ENCODE data around the gene ZMIZ1. TPM values are rescaled to one million over a fixed set of nuclear protein-coding genes. Genes with fewer than 3 reads are reported as not detected.

The ZMIZ1 gene
- total and polyA plus RNA-seq, 2 experiments from 2014 or later = 9.2 to 30.9 TPM

GRCh38 chr10:79313911-79314439 is 245.2 kb downstream of the ZMIZ1 start:
- no peak for TF ChIP-seq CREB1 (CRISPR knock-in tag; IDR thresholded peaks at IDR 0.05; ENCODE audit: low read depth)
- TF ChIP-seq, protein P1, sequence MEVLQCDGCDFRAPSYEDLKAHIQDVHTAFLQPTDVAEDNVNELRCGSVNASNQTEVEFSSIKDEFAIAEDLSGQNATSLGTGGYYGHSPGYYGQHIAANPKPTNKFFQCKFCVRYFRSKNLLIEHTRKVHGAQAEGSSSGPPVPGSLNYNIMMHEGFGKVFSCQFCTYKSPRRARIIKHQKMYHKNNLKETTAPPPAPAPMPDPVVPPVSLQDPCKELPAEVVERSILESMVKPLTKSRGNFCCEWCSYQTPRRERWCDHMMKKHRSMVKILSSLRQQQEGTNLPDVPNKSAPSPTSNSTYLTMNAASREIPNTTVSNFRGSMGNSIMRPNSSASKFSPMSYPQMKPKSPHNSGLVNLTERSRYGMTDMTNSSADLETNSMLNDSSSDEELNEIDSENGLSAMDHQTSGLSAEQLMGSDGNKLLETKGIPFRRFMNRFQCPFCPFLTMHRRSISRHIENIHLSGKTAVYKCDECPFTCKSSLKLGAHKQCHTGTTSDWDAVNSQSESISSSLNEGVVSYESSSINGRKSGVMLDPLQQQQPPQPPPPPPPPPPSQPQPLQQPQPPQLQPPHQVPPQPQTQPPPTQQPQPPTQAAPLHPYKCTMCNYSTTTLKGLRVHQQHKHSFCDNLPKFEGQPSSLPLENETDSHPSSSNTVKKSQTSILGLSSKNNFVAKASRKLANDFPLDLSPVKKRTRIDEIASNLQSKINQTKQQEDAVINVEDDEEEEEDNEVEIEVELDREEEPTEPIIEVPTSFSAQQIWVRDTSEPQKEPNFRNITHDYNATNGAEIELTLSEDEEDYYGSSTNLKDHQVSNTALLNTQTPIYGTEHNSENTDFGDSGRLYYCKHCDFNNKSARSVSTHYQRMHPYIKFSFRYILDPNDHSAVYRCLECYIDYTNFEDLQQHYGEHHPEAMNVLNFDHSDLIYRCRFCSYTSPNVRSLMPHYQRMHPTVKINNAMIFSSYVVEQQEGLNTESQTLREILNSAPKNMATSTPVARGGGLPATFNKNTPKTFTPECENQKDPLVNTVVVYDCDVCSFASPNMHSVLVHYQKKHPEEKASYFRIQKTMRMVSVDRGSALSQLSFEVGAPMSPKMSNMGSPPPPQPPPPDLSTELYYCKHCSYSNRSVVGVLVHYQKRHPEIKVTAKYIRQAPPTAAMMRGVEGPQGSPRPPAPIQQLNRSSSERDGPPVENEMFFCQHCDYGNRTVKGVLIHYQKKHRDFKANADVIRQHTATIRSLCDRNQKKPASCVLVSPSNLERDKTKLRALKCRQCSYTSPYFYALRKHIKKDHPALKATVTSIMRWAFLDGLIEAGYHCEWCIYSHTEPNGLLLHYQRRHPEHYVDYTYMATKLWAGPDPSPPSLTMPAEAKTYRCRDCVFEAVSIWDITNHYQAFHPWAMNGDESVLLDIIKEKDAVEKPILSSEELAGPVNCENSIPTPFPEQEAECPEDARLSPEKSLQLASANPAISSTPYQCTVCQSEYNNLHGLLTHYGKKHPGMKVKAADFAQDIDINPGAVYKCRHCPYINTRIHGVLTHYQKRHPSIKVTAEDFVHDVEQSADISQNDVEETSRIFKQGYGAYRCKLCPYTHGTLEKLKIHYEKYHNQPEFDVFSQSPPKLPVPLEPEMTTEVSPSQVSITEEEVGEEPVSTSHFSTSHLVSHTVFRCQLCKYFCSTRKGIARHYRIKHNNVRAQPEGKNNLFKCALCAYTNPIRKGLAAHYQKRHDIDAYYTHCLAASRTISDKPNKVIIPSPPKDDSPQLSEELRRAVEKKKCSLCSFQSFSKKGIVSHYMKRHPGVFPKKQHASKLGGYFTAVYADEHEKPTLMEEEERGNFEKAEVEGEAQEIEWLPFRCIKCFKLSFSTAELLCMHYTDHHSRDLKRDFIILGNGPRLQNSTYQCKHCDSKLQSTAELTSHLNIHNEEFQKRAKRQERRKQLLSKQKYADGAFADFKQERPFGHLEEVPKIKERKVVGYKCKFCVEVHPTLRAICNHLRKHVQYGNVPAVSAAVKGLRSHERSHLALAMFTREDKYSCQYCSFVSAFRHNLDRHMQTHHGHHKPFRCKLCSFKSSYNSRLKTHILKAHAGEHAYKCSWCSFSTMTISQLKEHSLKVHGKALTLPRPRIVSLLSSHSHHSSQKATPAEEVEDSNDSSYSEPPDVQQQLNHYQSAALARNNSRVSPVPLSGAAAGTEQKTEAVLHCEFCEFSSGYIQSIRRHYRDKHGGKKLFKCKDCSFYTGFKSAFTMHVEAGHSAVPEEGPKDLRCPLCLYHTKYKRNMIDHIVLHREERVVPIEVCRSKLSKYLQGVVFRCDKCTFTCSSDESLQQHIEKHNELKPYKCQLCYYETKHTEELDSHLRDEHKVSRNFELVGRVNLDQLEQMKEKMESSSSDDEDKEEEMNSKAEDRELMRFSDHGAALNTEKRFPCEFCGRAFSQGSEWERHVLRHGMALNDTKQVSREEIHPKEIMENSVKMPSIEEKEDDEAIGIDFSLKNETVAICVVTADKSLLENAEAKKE (CRISPR knock-in tag; IDR thresholded peaks at IDR 0.05) = no peak
- TF ChIP-seq, protein P2, sequence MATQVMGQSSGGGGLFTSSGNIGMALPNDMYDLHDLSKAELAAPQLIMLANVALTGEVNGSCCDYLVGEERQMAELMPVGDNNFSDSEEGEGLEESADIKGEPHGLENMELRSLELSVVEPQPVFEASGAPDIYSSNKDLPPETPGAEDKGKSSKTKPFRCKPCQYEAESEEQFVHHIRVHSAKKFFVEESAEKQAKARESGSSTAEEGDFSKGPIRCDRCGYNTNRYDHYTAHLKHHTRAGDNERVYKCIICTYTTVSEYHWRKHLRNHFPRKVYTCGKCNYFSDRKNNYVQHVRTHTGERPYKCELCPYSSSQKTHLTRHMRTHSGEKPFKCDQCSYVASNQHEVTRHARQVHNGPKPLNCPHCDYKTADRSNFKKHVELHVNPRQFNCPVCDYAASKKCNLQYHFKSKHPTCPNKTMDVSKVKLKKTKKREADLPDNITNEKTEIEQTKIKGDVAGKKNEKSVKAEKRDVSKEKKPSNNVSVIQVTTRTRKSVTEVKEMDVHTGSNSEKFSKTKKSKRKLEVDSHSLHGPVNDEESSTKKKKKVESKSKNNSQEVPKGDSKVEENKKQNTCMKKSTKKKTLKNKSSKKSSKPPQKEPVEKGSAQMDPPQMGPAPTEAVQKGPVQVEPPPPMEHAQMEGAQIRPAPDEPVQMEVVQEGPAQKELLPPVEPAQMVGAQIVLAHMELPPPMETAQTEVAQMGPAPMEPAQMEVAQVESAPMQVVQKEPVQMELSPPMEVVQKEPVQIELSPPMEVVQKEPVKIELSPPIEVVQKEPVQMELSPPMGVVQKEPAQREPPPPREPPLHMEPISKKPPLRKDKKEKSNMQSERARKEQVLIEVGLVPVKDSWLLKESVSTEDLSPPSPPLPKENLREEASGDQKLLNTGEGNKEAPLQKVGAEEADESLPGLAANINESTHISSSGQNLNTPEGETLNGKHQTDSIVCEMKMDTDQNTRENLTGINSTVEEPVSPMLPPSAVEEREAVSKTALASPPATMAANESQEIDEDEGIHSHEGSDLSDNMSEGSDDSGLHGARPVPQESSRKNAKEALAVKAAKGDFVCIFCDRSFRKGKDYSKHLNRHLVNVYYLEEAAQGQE (IDR thresholded peaks at IDR 0.05; ENCODE audit: unreplicated experiment) = no peak
- TF ChIP-seq EZH2 (IDR thresholded peaks at IDR 0.05; ENCODE audit: low read depth, unreplicated experiment) = no peak
- TF ChIP-seq NANOG (IDR thresholded peaks at IDR 0.05; ENCODE audit: borderline replicate concordance) = no peak
- no peak for TF ChIP-seq ZNF114 (CRISPR knock-in tag; IDR thresholded peaks at IDR 0.05)
- TF ChIP-seq EZH2phosphoT487 (IDR thresholded peaks at IDR 0.05; ENCODE audit: unreplicated experiment) = no peak
- TF ChIP-seq, protein P3, sequence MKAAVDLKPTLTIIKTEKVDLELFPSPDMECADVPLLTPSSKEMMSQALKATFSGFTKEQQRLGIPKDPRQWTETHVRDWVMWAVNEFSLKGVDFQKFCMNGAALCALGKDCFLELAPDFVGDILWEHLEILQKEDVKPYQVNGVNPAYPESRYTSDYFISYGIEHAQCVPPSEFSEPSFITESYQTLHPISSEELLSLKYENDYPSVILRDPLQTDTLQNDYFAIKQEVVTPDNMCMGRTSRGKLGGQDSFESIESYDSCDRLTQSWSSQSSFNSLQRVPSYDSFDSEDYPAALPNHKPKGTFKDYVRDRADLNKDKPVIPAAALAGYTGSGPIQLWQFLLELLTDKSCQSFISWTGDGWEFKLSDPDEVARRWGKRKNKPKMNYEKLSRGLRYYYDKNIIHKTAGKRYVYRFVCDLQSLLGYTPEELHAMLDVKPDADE (IDR thresholded peaks at IDR 0.05) = no peak
- TF ChIP-seq ZNF331 (CRISPR knock-in tag; IDR thresholded peaks at IDR 0.05; ENCODE audit: low read depth) = no peak
- TF ChIP-seq JUNB (IDR thresholded peaks at IDR 0.05; ENCODE audit: unreplicated experiment) = no peak
- TF ChIP-seq STAT1 (IDR thresholded peaks at IDR 0.05; ENCODE audit: unreplicated experiment) = no peak
- TF ChIP-seq POLR2AphosphoS5 (IDR thresholded peaks at IDR 0.05; ENCODE audit: low read depth) = no peak
- TF ChIP-seq, protein P4, sequence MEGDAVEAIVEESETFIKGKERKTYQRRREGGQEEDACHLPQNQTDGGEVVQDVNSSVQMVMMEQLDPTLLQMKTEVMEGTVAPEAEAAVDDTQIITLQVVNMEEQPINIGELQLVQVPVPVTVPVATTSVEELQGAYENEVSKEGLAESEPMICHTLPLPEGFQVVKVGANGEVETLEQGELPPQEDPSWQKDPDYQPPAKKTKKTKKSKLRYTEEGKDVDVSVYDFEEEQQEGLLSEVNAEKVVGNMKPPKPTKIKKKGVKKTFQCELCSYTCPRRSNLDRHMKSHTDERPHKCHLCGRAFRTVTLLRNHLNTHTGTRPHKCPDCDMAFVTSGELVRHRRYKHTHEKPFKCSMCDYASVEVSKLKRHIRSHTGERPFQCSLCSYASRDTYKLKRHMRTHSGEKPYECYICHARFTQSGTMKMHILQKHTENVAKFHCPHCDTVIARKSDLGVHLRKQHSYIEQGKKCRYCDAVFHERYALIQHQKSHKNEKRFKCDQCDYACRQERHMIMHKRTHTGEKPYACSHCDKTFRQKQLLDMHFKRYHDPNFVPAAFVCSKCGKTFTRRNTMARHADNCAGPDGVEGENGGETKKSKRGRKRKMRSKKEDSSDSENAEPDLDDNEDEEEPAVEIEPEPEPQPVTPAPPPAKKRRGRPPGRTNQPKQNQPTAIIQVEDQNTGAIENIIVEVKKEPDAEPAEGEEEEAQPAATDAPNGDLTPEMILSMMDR (conservative IDR thresholded peaks at IDR 0.05; ENCODE audit: low read depth in 2 of 2) = no peak
- ATAC-seq (no peak), DNase-seq (ENCODE audit: low spot score) (no peak)
- Histone ChIP-seq H3K9me2 (ENCODE audit: insufficient read depth) (no peaks in the 10 kb centered on the region), H3K4me1 (ENCODE audit: insufficient read depth) (peaks cover 18% of the 10 kb centered on the region), H3K36me3 (ENCODE audit: insufficient read depth) (no peaks in the 10 kb centered on the region), H2AFZ (no peak overlapping the region), H3K27me3 (ENCODE audit: insufficient read depth) (no peaks in the 10 kb centered on the region), H3K27ac (ENCODE audit: low read depth) (no peak overlapping the region), H3K4me2 (no peak overlapping the region), H3K4me3 (no peak overlapping the region), H3K79me2 (replicated peaks; ENCODE audit: insufficient read depth) (no peaks in the 10 kb centered on the region), H4K20me1 (replicated peaks; ENCODE audit: insufficient read depth) (no peaks in the 10 kb centered on the region), H3F3A (replicated peaks; ENCODE audit: low read depth) (no peaks in the 10 kb centered on the region)
- Mint-ChIP-seq H3K4me3 (no peak overlapping the region), H3K27me3 (ENCODE audit: insufficient read depth, low read depth, poor library complexity) (peaks cover 39% of the 10 kb centered on the region), H3K27ac (peak overlapping the region; percentile 44), H3K9me3 (peaks cover 2% of the 10 kb centered on the region; the same call in 1 of the 3 replicates), H3K4me1 (peaks cover 36% of the 10 kb centered on the region), H3K36me3 (ENCODE audit: low read depth) (peaks cover 5% of the 10 kb centered on the region; the same call in 2 of the 3 replicates)

Measured in GM23338 (cell line).